NB4 (cell line): ENCODE measurements around the gene FXYD7.

Experiments used
- CTCF ChIP-seq: IDR thresholded peaks from one replicate; pipeline ENCODE4 v1.5.1; 2012; ENCODE audit warnings: low read depth, low read length
- MAX ChIP-seq: IDR thresholded peaks from 2 replicates; pipeline ENCODE4 v1.6.1; 2011; ENCODE audit warnings: low read depth, low read length
- MYC ChIP-seq: IDR thresholded peaks from 2 replicates; pipeline ENCODE4 v1.6.1; 2011; ENCODE audit warnings: low read depth, low read length
- POLR2A ChIP-seq: IDR thresholded peaks from 2 replicates; pipeline ENCODE4 v1.6.1; 2011; ENCODE audit warnings: mild to moderate bottlenecking; ENCODE audit not compliant: insufficient read length; ENCODE audit errors: extremely low read depth

DNA sequence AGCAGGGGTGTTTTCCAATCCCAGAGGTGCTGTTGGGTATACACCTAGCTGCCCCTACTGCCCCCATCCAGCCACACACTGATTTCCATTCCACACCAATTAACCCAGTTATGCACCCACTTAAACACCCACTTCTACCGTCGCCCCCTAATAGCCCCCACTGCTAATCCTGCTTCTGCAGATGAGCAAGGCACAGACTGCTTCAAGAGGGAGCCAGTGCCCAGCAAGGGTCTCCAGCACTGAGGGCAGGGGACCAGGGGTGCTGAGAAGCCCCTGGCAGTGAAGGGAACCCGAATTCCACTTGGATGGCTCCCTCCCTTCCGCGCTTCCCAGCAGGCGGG lies 1.2 kb downstream of the FXYD7 start:
- no peak for TF ChIP-seq CTCF
- no peak for TF ChIP-seq POLR2A
- TF ChIP-seq MYC, result no peak
- no peak for TF ChIP-seq MAX
